ENCODE results near the gene LRFN2. TPM values are rescaled to one million over a fixed set of nuclear protein-coding genes. Genes with fewer than 3 reads are reported as not detected.

Gene LRFN2
- total and polyA plus RNA-seq, 2 experiments from 2014 or later: 0.29 to 2.5 TPM

GRCh38 chr6:40355066-40355465 is 232.1 kb downstream of the LRFN2 start (continued):
- no peak for TF ChIP-seq CTCF (conservative IDR thresholded peaks at IDR 0.05; ENCODE audit: low read depth in 2 of 2)
- no peak for TF ChIP-seq REST (IDR thresholded peaks at IDR 0.05; ENCODE audit: unreplicated experiment)
- no peak for TF ChIP-seq POLR2AphosphoS5 (IDR thresholded peaks at IDR 0.05; ENCODE audit: low read depth)
- no peak for TF ChIP-seq EZH2 (IDR thresholded peaks at IDR 0.05; ENCODE audit: low read depth, unreplicated experiment)
- TF ChIP-seq NANOG (IDR thresholded peaks at IDR 0.05; ENCODE audit: borderline replicate concordance): no peak
- no peak for TF ChIP-seq ZNF114 (CRISPR knock-in tag; IDR thresholded peaks at IDR 0.05)
- no peak for TF ChIP-seq JUNB (IDR thresholded peaks at IDR 0.05; ENCODE audit: unreplicated experiment)
- no peak for TF ChIP-seq EZH2phosphoT487 (IDR thresholded peaks at IDR 0.05; ENCODE audit: unreplicated experiment)

- no peaks in the 10 kb centered on the region for H3F3A ChIP-seq (replicated peaks; ENCODE audit: low read depth)
- Mint-ChIP-seq H3K9me3 (no peaks in the 10 kb centered on the region), H3K4me3 (no peak overlapping the region), H3K27me3 (ENCODE audit: insufficient read depth, low read depth, poor library complexity) (no peaks in the 10 kb centered on the region), H3K27ac (no peak overlapping the region), H3K4me1 (peaks cover 4% of the 10 kb centered on the region), H3K36me3 (ENCODE audit: low read depth) (no peaks in the 10 kb centered on the region)
- H3K4me3 ChIP-seq: no peak overlapping the region
- TF ChIP-seq REST (IDR thresholded peaks at IDR 0.05; ENCODE audit: unreplicated experiment): no peak
- no peak for ATAC-seq
- DNase-seq (ENCODE audit: low spot score): no peak
- peaks cover 15% of the 10 kb centered on the region; the same call in 1 of the 2 replicates for H3K9me2 ChIP-seq (ENCODE audit: insufficient read depth)
- H4K20me1 ChIP-seq (replicated peaks; ENCODE audit: insufficient read depth): no peaks in the 10 kb centered on the region
- no peak overlapping the region for H3K27ac ChIP-seq (ENCODE audit: low read depth)
- no peak overlapping the region for H2AFZ ChIP-seq
- no peak overlapping the region for H3K4me2 ChIP-seq
- H3K27me3 ChIP-seq (ENCODE audit: insufficient read depth): no peaks in the 10 kb centered on the region
- H3K36me3 ChIP-seq (ENCODE audit: insufficient read depth): no peaks in the 10 kb centered on the region
- peaks cover 13% of the 10 kb centered on the region for H3K4me1 ChIP-seq (ENCODE audit: insufficient read depth)
- no peaks in the 10 kb centered on the region for H3K79me2 ChIP-seq (replicated peaks; ENCODE audit: insufficient read depth)
These were observed 233.2 kb downstream of the LRFN2 start for GRCh38 chr6:40353967-40354452.

Data from GM23338 (cell line).